Dermis blood vessel endothelial cell (primary cell): ENCODE data around the gene CREB3L1. TPM values are rescaled to one million over a fixed set of nuclear protein-coding genes. Genes with fewer than 3 reads are reported as not detected.

Source experiments
- DNase-seq: peaks from one replicate; pipeline ENCODE4 v3.0.0; 2010
- total RNA-seq: library from RNA; depleted of rRNA; stranded (reverse); fragments of >200 nt; gene quantifications from 2 replicates; pipeline ENCODE4 v1.2.3, GENCODE V29; 2014

CREB3L1 gene
- total RNA-seq, 1 donor from 2014 or later: 0.68 TPM

DNA sequence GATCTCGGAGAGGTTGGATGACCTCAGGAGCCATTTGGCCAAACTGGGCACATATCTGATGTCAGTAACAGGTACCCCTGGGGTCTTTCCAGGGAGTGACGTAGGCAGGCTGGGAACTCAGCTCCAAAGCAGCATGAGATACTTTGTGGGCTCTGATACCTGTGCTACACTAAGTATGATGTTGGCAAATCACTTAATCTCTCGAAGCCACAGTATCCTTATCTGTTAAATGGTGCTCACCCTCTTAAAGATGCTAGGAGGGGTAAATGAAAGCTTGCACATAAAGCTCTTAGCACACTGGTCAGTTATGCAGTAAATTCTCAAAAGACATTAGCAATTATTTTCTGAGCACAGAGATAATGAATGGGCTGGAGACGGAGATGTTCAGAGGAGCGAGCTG is 52.7 kb downstream of the CREB3L1 start:
- DNase-seq: no peak

DNA sequence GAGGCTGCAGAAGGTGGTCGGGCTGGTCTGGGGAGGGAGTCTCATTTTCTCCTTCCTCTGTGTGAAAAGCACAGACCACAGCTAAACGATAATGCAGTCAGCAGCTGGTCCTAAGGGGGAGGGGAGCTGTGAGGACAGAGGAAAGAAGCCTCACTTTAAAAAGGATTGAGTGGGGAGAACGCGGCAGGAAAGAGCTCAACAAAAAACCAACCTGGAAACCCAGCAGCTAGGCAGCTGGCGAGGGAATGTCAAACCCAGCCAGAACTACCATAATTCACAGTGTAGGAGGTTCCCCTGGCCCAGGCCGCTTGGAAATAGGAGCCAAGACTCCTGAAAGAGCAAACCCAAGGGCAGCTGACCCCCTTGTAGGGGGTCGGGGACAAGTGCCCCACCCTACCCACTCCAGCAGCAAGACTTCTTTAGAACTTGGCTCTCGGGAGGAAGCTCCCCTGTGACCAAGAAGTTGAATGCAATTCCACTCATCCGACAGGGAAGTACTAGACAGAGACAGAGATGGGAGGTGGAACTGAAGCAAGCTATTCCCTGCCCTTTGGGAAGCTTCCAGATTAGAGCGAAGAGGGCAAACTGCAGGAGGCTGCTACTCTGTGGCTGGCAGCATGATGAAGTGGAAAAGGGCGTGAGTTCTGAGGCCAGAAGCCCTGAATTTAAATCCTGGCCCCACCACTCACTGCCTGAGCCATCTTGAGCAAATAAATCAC is 53.3 kb downstream of the CREB3L1 start:
- DNase-seq: no peak

GRCh38 chr11:46331282-46331984 is 54.0 kb downstream of the CREB3L1 start:
- DNase-seq: no peak

- DNase-seq: no peak
Observed at GRCh38 chr11:46332093-46332567, 54.7 kb downstream of the CREB3L1 start.

DNA sequence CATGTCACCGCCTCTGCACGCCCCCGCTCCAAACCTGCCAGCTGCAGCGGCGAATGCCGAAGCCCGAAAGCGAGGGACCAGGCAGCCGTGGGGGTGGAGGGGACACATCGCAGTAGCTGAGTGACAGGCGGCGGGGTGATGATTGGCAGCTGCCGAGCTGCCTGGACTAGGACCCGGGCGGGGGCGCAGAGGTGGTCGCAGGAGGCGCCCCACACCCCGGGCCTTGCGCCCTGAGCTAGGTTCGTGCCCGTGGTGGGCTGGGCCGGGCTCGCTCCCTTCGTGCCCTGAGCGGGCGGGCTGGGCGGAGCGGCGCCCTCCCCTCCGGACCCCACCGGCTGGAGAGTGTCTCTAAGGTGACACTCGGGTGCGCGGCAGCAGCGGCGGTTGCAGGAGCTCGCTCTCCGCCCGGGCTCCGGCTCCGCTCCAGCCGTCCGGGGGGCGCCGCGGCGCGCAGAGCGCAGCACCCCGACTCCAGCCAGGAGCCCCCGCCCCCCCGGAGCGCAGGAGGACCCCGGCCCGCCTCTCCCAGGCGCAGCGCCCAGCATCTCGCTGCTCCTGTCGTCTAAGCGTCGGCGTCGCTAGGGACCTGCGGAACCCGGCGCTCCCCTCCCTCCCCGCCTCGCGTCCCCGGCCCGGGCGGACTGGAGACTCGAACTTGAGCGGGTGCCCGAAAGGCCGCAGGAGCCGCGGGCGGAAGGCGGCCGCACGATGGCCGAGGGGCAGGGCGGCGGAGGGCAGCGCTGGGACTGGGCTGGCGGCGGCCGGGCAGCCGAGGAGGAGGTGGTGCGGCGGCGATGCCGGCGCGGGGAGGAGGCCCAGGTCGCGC is 55.3 kb downstream of the CREB3L1 start:
- no peak for DNase-seq

GRCh38 chr11:46333394-46333947 is 56.0 kb downstream of the CREB3L1 start:
- DNase-seq: no peak

- no peak for DNase-seq
Observed at GRCh38 chr11:46334211-46334610, 56.7 kb downstream of the CREB3L1 start.

DNA sequence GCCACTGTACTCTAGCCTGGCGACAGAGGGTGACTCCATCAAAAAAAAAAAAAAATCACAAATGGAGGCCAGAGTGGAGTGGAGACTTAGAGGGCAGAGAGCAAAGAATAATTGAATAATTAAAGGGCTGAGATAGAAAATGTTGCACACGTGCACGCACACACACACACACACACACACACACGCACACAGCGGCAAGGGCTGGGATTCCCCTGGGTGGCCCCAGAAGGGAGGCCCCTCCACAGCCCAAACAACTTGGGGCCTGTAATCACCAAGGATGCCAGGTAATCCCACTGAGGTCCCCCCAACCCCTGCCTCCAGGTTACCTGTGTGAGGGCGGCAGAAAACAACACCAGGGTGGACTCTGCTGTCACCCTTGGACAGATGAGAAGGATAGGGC is 57.8 kb downstream of the CREB3L1 start:
- no peak for DNase-seq

DNA sequence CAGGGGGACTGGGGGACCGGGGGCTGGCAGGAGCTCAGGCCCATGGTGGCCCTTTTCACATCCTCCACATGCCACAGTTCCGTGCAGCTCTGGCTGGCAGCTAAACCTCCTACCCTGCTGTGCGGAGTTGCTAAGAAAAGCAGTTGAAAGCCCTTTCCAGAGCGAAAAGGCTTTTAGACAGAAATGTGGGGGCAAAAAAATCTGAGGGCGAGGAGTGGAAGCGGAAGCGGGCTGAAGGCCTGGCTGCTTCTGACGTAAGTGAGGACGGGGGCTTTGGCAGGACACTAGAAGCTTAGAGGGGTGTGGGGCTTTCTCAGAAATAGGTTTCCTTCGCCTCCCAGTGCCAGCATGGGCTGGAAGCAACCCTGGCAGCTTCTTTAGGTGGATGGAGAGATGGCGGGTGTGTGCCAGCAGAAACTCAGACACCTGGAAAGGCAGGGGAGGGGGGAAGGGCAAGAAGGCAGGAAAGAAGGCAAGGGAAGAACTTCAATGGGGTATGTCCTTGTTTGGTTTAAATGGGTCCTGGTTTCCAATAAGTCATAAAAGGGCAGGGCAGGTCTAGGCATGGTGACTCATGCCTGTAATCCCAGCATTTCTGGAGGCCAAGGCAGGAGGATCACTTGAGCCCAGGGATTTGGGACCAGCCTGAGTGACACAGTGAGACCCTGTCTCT is 58.6 kb downstream of the CREB3L1 start:
- DNase-seq: no peak

DNA sequence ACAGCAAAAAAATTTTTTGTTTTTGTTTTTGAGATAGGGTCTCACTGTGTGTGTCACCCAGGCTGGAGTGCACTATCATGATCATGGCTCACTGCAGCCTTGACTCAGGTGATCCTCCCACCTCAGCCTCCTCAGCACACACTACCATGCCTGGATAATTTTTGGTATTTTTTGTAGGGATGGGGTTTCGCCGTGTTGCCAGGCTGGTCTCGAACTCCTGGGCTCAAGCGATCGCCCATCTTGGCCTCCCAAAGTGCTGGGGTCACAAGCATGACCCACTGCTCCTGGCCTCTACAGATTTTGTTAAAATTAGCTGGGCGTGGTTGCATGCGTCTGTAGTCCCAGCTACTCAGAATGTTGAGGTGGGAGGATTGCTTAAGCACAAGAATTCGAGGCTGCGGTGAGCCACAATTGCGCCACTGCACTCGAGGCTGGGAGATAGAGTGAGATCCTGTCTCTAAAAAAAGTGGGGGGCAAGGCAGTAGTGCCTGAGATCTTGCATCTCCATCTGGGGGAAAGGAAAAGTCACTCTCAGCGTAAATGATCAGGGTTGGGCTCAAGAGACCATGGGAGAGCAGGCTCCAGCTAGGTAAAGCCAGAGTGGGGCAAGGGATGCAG is 59.2 kb downstream of the CREB3L1 start:
- DNase-seq: no peak

DNA sequence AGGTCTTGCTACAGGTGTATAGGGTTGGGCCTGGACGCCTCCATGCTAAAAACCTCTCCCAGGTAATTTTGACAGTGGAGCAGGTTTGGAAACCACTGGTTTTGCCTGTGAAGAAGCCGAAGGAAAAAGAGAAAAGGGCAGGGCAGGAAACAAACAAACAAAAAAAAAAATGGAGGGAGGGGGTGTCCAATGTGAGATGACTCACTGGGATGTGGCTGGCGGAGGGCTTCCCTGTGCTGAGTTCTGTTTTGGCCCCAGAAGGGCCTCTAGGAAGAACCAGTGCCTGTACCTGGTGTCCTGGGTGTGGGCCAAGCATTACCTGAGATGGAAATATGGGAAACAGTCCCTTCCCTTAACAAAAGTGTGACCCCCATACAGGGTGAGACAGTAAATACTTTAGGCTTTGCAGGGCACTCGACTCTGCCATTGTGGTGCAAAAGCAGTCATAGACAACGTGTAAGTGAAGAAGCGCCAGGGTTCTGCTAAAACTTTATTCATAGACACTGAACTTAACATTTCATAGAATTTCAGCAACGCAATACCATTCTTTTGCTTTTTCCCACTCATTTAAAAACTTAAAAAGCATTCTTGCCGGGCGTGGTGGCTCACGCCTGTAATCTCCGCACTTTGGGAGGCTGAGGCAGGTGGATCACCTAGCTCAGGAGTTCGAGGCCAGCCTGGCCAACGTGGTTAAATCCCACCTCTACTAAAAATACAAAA is 60.3 kb downstream of the CREB3L1 start:
- no peak for DNase-seq

DNA sequence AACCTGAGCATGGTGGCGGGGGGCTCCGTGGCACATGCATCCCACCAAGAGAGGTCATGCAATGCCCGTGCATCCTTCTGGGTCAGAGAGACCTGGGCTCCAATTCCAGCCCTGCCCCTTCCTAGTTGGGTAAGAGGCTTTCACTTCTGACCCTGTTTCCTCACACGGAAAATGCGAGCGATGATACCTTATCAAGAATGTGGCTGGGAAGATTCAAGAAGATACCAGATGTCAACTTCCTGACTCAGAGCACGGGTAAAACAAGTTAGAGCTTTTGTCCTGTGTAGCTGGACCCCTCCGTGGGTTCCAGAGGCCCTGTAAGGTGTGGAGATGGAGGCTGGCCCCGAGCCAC is 61.1 kb downstream of the CREB3L1 start:
- DNase-seq: no peak

DNA sequence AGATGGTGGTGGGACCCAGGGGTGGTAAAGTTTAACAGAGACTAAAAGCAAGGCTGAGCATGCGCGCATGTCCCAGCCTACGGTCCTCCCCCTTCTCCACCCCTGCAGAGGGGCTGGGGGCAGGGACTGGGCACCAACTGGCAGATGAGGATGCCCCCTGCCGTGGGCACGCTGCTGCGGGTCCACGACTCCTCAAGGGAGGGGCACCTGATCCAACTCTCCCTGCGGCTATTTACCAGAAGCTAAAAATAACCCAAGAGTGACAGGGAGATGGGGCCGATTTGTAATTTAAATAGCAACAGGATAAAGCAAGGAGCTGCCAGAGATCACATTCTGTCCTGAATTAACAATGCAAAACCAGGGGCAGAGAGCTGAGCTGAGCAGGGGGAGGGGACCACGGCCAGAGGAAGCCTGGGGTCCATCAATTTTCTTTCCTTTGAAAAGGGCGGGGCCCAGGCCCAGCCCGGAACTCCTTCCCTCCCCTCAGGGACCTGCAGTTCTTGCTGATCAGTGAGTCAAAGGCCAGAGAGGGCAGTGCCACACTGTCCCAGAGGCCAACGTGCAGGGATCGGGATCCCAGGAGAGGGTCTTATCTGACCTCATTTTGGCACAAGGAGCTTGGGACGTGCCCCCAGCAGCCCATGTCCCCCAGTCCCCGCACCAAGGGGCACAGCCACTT is 61.7 kb downstream of the CREB3L1 start:
- no peak for DNase-seq

DNA sequence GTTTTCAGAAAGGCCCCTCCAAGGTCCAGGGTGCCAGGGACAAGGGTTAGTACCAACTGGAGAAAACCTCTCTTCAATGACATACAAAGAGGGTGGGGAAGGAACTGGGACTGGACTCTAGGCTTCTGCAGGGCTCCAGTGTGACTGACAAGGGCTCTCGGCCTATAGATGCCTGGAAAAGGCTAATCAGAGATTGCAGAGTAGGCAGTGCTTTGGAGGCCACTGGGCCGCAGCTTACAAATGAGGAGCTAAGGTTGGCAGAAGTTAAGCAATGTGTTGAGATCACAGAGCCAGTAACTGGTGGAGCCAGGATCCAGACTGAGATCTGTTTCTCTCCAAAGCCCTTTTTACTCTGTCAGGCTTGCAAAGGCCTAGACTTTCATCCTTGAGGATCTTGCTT is 62.4 kb downstream of the CREB3L1 start:
- DNase-seq: no peak

DNA sequence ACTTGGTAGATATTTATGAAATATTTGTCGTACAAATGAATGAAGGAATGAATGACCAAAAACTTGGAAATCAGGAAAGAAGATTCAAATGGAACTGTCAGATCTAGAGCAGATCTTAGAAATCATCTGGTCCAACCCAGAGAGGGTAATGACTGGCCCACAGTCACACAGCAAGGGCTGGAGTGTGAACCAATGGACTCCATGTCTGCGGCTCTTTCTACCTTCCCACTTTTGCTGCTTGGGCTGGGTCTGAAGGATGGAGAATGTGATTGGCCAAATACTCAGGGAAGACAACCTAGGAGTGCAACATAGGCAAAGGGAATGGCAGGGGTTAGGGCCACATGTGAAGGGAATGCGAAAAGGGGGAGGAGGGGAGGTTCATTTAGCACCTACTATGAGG is 64.0 kb downstream of the CREB3L1 start:
- no peak for DNase-seq

GRCh38 chr11:46342239-46342638 is 64.8 kb downstream of the CREB3L1 start:
- peak; percentile 79 for DNase-seq

DNA sequence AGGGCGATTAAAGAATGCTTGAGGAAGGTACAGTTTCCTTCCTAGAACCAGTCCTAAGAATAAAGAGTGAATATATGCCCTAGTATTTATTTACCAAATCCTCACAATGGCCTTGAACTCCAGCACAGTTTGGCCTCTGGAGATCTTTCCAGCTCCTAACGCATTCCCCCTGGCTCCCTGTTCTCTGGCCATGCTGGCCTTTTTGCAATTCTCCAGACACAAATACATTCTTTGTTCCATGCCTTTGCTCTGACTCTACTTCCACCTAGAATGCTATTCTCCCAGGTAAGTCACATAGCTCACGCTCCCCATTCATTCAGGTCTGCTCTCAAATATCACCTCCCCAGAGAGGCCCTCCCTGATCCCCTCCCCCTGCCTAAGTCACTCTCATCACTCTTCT is 66.1 kb downstream of the CREB3L1 start:
- no peak for DNase-seq

- peak; percentile 62 for DNase-seq
Observed at GRCh38 chr11:46345131-46345597, 67.7 kb downstream of the CREB3L1 start.

GRCh38 chr11:46345881-46346484 is 68.5 kb downstream of the CREB3L1 start:
- DNase-seq: no peak
